HG03571 (cell line): Measurements from ENCODE around the gene FOXO6.

ENCODE experiments used
- ATAC-seq: cut with Tn5 transposase; IDR thresholded peaks from one replicate; pipeline ENCODE4 v1.9.1; 2021; ENCODE audit not compliant: unreplicated experiment

Gene FOXO6

GRCh38 chr1:41365772-41366454 is 4.7 kb downstream of the FOXO6 start:
- ATAC-seq: no peak

GRCh38 chr1:41366455-41367287 is 5.4 kb downstream of the FOXO6 start:
- ATAC-seq: no peak

GRCh38 chr1:41367288-41367642 is 6.0 kb downstream of the FOXO6 start:
- ATAC-seq: no peak

GRCh38 chr1:41368366-41368765 is 7.1 kb downstream of the FOXO6 start:
- no peak for ATAC-seq

GRCh38 chr1:41368801-41369200 is 7.6 kb downstream of the FOXO6 start:
- ATAC-seq: no peak

- ATAC-seq: no peak
Measured at GRCh38 chr1:41369531-41369930, 8.3 kb downstream of the FOXO6 start.

- no peak for ATAC-seq
Measured at GRCh38 chr1:41370225-41370624, 9.0 kb downstream of the FOXO6 start.

- ATAC-seq: no peak
Measured at GRCh38 chr1:41370756-41371420, 9.7 kb downstream of the FOXO6 start.

- no peak for ATAC-seq
Measured at GRCh38 chr1:41371630-41372599, 10.7 kb downstream of the FOXO6 start.

GRCh38 chr1:41372600-41372993 is 11.4 kb downstream of the FOXO6 start:
- no peak for ATAC-seq

- ATAC-seq: no peak
Measured at GRCh38 chr1:41373373-41373772, 12.1 kb downstream of the FOXO6 start.

GRCh38 chr1:41374711-41375110 is 13.5 kb downstream of the FOXO6 start:
- no peak for ATAC-seq

- ATAC-seq: no peak
Measured at GRCh38 chr1:41377397-41377796, 16.2 kb downstream of the FOXO6 start.

- no peak for ATAC-seq
Measured at GRCh38 chr1:41378222-41378621, 17.0 kb downstream of the FOXO6 start.

- no peak for ATAC-seq
Measured at GRCh38 chr1:41378999-41379737, 17.9 kb downstream of the FOXO6 start.

- no peak for ATAC-seq
Measured at GRCh38 chr1:41379738-41380130, 18.5 kb downstream of the FOXO6 start.

- ATAC-seq: no peak
Measured at GRCh38 chr1:41380195-41380594, 19.0 kb downstream of the FOXO6 start.

- ATAC-seq: no peak
Measured at GRCh38 chr1:41380979-41381691, 19.9 kb downstream of the FOXO6 start.

- no peak for ATAC-seq
Measured at GRCh38 chr1:41381692-41382479, 20.7 kb downstream of the FOXO6 start.
